ENCODE measurements around the gene LY6G6D. TPM values are rescaled to one million over a fixed set of nuclear protein-coding genes. Genes with fewer than 3 reads are reported as not detected.

The LY6G6D gene
- total and polyA plus RNA-seq, 7 experiments from 2014 or later: not detected

DNA sequence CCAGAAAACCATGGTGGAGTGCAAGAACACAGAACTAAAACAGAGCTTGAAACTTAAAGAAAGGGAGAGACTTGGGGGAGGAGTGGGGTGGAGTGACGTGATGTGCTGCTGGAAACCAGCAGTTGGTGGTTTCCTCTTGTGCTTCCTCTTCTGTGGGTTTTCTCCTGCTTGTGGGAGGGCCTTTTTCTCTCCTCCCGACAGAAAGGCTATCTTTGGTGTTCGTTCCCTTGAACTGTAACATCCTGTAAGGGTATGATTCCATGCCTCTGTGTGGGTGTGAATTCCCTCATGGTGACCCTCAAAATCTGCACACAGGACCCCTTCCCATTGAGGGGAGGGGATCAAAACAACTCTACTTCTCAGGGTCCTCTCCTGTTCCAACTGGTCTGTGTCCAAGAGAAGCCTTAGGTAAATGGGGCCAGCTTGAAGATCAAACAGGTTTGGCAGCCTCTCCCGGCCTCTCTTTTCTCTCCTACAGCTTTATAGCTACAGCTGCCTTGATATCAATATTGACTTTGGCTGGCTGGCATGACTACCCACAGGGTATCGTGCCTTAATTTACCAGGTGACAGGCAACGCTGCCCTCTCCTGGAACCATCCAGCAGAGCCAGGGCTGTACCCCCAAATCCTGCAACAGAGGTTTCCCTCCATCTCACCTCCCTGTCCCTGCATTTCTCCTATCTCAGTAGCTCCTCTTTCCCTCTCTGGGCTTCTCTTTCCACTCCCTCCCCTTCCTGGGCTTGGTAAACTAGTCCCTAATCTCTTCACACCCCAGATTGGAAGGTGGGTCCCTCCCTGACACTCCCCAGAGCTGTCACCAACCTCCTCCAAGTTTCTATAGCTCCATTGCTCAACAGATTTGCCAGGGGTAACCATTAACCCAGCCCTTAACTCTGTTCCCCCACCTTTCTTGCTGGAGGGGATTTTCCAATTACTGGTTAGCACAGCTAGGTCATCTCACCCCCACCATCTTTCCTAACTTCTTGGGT lies 23.1 kb downstream of the LY6G6D start:
- Histone ChIP-seq H3K27ac (ENCODE audit: low read depth, low read length) (peak overlapping the region; percentile 83), H3K9me3 (ENCODE audit: control insufficient read depth in 2 of 3, low read length in 3 of 3) (no peaks in the 10 kb centered on the region), H3K4me1 (ENCODE audit: control insufficient read depth in 2 of 2, insufficient read depth in 2 of 2, low read length in 2 of 2) (peaks cover 41 to 45% of the 10 kb centered on the region in 2 donors), H3K36me3 (ENCODE audit: control insufficient read depth in 2 of 3, insufficient read depth in 3 of 3, low read length in 3 of 3) (peaks cover 0 to 9% (median 0%) of the 10 kb centered on the region in 3 experiments), H3K4me3 (ENCODE audit: low read length) (peak overlapping the region; percentile 38), H3K27me3 (ENCODE audit: control insufficient read depth in 2 of 2, insufficient read depth in 2 of 2, low read length in 2 of 2) (no peaks in the 10 kb centered on the region)
- Mint-ChIP-seq H3K36me3 (peaks cover 0 to 41% (median 2%) of the 10 kb centered on the region in 5 donors), H3K9me3 (peaks cover 0 to 5% (median 0%) of the 10 kb centered on the region in 11 donors), H3K27me3 (no peaks in the 10 kb centered on the region), H3K4me3 (peak overlapping the region; percentile 86 to 100 (median 96)), H3K4me1 (peaks cover 41 to 84% (median 68%) of the 10 kb centered on the region in 7 donors), H3K27ac (peak overlapping the region; percentile 74 to 94 (median 90))
- intact Hi-C loops (cut with micrococcal nuclease): loop anchor here (1.0 to 10.0 kb wide), 22 partner anchors 8 to 1467 kb away; partner anchors contain the start of genes HSPA1B (in 2 of the 2), VARS1 (in 2 of the 2), AGPAT1 (in 1 of the 2) and ATP6V1G2 (in 1 of the 2)
- DNase-seq (peak in 8 of 9 donors; percentile 56 to 83 (median 78)), ATAC-seq (peak; percentile 62)
- CTCF ChIA-PET: interaction anchor here (0.6 to 4.3 kb wide), 13 partner anchors 9 to 342 kb away, joined by 3 to 30 read pairs (median 4); partner anchors contain the start of genes DDAH2, HSPA1A, HSPA1L and LSM2
- POLR2A ChIA-PET: interaction anchor here (0.6 to 4.6 kb wide), 25 partner anchors 9 to 234 kb away, joined by 3 to 28 read pairs (median 4); partner anchors contain the start of genes ABHD16A, BAG6, DDAH2 and HSPA1A

DNA sequence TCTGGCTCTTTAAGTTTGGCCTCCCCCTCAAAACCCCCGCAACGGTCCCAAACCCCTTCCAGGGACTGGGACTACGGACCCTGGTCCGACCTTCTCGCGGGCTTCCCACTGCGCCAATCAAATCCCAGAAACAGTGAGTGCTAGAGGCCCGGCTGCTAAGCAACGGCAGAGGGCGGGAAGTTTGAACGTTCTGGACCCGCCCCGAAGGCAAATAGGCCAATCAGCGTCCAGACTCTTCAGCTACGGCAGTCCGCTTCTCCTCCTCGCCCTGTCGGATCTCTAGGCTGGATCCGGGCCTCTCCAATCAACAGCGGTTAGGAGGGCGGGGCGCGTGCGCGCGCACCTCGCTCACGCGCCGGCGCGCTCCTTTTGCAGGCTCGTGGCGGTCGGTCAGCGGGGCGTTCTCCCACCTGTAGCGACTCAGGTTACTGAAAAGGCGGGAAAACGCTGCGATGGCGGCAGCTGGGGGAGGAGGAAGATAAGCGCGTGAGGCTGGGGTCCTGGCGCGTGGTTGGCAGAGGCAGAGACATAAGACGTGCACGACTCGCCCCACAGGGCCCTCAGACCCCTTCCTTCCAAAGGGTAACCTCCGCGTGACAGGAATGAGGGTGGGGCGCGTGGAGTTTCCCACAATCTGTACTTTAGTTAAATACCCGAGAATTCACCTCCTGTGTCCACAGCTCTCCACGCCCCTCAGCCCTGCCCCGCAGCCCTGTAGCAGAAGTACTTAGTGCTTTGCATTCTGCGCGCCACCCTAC lies 24.7 kb downstream of the LY6G6D start, which contains the start of gene MSH5:
Gene MSH5 (plus strand): TSS at position 367 of the 758 bp plus-strand sequence. CDS start 462 bp downstream, outside the sequence.
- Histone ChIP-seq H3K36me3 (ENCODE audit: control insufficient read depth in 2 of 3, insufficient read depth in 3 of 3, low read length in 3 of 3) (no peaks in the 10 kb centered on the region), H3K9me3 (ENCODE audit: control insufficient read depth in 2 of 3, low read length in 3 of 3) (no peaks in the 10 kb centered on the region), H3K27me3 (ENCODE audit: control insufficient read depth in 2 of 2, insufficient read depth in 2 of 2, low read length in 2 of 2) (no peaks in the 10 kb centered on the region), H3K4me1 (ENCODE audit: control insufficient read depth in 2 of 2, insufficient read depth in 2 of 2, low read length in 2 of 2) (peaks cover 32 to 33% of the 10 kb centered on the region in 2 donors), H3K27ac (ENCODE audit: low read depth, low read length) (peak within 1 kb of the TSS; percentile 69), H3K4me3 (ENCODE audit: low read length) (peak within 1 kb of the TSS; percentile 68)
- no peaks in the 10 kb centered on the region for H3K27me3 Mint-ChIP-seq
- CTCF ChIA-PET: interaction anchor here (0.9 to 4.3 kb wide), 5 partner anchors 11 to 56 kb away, joined by 3 to 30 read pairs (median 5); partner anchors contain the start of genes DDAH2 and VARS1
- H3K4me3 Mint-ChIP-seq: peak within 1 kb of the TSS; percentile 86 to 100 (median 98)
- DNase-seq (peak; percentile 82 to 97 (median 92)), ATAC-seq (peak; percentile 93)
- H3K27ac Mint-ChIP-seq: peak within 1 kb of the TSS; percentile 83 to 94 (median 90)
- peaks cover 0 to 26% (median 0%) of the 10 kb centered on the region in 5 donors for H3K36me3 Mint-ChIP-seq
- intact Hi-C loops (cut with micrococcal nuclease): loop anchor here (1.0 to 10.0 kb wide), 18 partner anchors 37 to 1465 kb away; partner anchors contain the start of genes ABHD16A (in 2 of the 2), HSPA1B (in 2 of the 2), AGPAT1 (in 1 of the 2) and ATP6V1G2 (in 1 of the 2)
- peaks cover 41 to 69% (median 61%) of the 10 kb centered on the region in 7 donors for H3K4me1 Mint-ChIP-seq
- H3K9me3 Mint-ChIP-seq: peaks cover 0 to 5% (median 0%) of the 10 kb centered on the region in 11 donors
- POLR2A ChIA-PET: interaction anchor here (0.6 to 4.6 kb wide), 13 partner anchors 9 to 413 kb away, joined by 3 to 28 read pairs (median 3); partner anchors contain the start of genes BAG6, LSM2 and VARS1

DNA sequence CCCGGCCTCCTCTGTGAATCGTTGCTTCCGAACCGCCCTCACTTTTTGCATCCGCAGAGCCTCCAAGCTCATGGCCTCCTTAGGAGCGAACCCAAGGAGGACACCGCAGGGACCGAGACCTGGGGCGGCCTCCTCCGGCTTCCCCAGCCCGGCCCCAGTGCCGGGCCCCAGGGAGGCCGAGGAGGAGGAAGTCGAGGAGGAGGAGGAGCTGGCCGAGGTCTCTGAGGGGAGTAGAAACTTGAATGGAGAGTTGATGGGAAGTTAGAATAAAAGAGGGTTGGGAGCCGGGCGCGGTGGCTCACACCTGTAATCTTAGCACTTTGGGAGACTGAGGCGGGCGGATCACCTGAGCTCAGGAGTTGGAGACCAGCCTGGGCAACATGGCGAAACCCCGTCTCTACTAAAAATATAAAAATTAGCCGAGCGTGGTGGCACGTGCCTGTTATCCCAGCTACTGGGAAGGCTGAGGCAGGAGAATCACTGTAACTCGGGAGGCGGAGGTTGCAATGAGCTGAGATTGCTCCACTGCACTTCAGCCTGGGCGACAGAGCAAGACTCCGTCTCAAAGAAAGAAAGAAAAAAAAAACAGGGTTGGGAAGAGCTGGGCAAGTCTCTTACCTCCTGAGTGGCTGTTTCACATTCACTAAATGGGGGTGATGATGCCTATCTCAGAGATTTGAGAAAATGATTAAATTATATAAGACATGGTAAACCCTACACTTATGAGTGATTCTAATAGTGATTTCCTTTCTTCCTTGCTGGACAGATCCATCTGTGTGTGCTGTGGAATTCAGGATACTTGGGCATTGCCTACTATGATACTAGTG lies 25.5 kb downstream of the LY6G6D start:
- Mint-ChIP-seq H3K4me1 (peaks cover 41 to 64% (median 53%) of the 10 kb centered on the region in 7 donors), H3K27ac (peak overlapping the region in 7 of 9 donors; percentile 78 to 93 (median 89)), H3K9me3 (peaks cover 0 to 3% (median 0%) of the 10 kb centered on the region in 11 donors), H3K27me3 (no peaks in the 10 kb centered on the region), H3K4me3 (peak overlapping the region; percentile 86 to 100 (median 96)), H3K36me3 (peaks cover 0 to 25% (median 0%) of the 10 kb centered on the region in 5 donors)
- Histone ChIP-seq H3K4me3 (ENCODE audit: low read length) (peak overlapping the region; percentile 68), H3K27ac (ENCODE audit: low read depth, low read length) (peak overlapping the region; percentile 69), H3K27me3 (ENCODE audit: control insufficient read depth in 2 of 2, insufficient read depth in 2 of 2, low read length in 2 of 2) (no peaks in the 10 kb centered on the region), H3K4me1 (ENCODE audit: control insufficient read depth in 2 of 2, insufficient read depth in 2 of 2, low read length in 2 of 2) (peaks cover 29 to 33% of the 10 kb centered on the region in 2 donors), H3K36me3 (ENCODE audit: control insufficient read depth in 2 of 3, insufficient read depth in 3 of 3, low read length in 3 of 3) (no peaks in the 10 kb centered on the region), H3K9me3 (ENCODE audit: control insufficient read depth in 2 of 3, low read length in 3 of 3) (no peaks in the 10 kb centered on the region)
- DNase-seq: peak in 1 of 9 donors; percentile 62
- CTCF ChIA-PET: interaction anchor here (0.9 to 4.3 kb wide), 3 partner anchors 11 to 51 kb away, joined by 3 to 30 read pairs (median 5); partner anchors contain the start of gene DDAH2
- ATAC-seq: peak; percentile 1
- POLR2A ChIA-PET: interaction anchor here (0.6 to 4.6 kb wide), 8 partner anchors 10 to 412 kb away, joined by 3 to 28 read pairs (median 4); partner anchors contain the start of genes BAG6, HSPA1B and LSM2
- intact Hi-C loops (cut with micrococcal nuclease): no loop called here

DNA sequence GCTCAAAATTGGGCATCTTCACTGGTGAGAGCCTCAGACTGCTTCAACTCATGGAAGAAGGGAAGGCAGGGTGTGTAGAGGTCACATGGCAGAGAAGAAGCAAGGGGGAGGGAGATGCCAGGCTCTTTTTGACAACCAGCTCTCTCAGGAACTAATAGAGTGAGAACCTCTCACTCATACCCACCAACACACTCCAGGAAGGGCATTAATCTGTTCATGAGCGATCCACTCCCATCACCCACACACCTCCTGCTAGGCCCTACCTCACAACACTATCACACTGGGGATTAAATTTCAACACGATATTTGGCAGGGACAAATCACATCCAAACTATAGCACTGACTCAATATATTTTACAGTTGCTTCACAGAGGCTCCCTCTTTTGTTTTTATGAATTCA lies 26.7 kb downstream of the LY6G6D start:
- peaks cover 31 to 59% (median 42%) of the 10 kb centered on the region in 7 donors for H3K4me1 Mint-ChIP-seq
- peaks cover 0 to 18% (median 0%) of the 10 kb centered on the region in 5 donors for H3K36me3 Mint-ChIP-seq
- no peaks in the 10 kb centered on the region for H3K27me3 Mint-ChIP-seq
- H3K27ac Mint-ChIP-seq: peak overlapping the region in 1 of 9 donors; percentile 29
- ATAC-seq (no peak), DNase-seq (no peak)
- Histone ChIP-seq H3K36me3 (ENCODE audit: control insufficient read depth in 2 of 3, insufficient read depth in 3 of 3, low read length in 3 of 3) (no peaks in the 10 kb centered on the region), H3K9me3 (ENCODE audit: control insufficient read depth in 2 of 3, low read length in 3 of 3) (no peaks in the 10 kb centered on the region), H3K27me3 (ENCODE audit: control insufficient read depth in 2 of 2, insufficient read depth in 2 of 2, low read length in 2 of 2) (no peaks in the 10 kb centered on the region), H3K27ac (ENCODE audit: low read depth, low read length) (no peak overlapping the region), H3K4me1 (ENCODE audit: control insufficient read depth in 2 of 2, insufficient read depth in 2 of 2, low read length in 2 of 2) (peaks cover 25 to 28% of the 10 kb centered on the region in 2 donors), H3K4me3 (ENCODE audit: low read length) (no peak overlapping the region)
- intact Hi-C loops (cut with micrococcal nuclease): loop anchor here in 1 of 2 donors (1.0 kb wide), 1 partner anchor 28 kb away; no protein-coding TSS in a partner anchor
- peaks cover 0 to 5% (median 0%) of the 10 kb centered on the region in 11 donors for H3K9me3 Mint-ChIP-seq
- POLR2A ChIA-PET: interaction anchor here (0.5 to 1.0 kb wide), 3 partner anchors 74 to 1985 kb away, joined by 3 to 5 read pairs (median 4); partner anchors contain the start of gene HSPA1A
- peak overlapping the region in 7 of 10 donors; percentile 10 to 55 (median 39) for H3K4me3 Mint-ChIP-seq
- CTCF ChIA-PET: interaction anchor here (0.7 kb wide), 3 partner anchors 117 to 307 kb away, joined by 3 read pairs; no protein-coding TSS in a partner anchor

DNA sequence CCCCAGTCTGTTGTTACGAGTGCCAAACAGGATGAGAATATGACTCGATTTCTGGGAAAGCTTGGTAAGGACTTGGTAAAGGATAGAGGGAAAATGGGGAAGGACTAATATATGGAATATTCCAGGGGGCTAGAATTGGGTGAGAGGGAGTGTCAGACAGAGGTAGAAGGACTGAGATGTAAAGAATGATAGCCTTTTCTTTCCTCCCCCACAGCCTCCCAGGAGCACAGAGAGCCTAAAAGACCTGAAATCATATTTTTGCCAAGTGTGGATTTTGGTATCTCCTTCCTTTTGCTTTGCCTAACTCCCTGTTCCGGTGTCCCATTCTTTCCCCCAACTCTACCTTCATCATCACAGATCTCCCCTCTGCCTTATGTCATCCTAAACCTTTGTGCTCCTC lies 27.7 kb downstream of the LY6G6D start:
- DNase-seq (no peak), ATAC-seq (no peak)
- intact Hi-C loops (cut with micrococcal nuclease): loop anchor here in 1 of 2 donors (1.0 kb wide), 1 partner anchor 27 kb away; no protein-coding TSS in a partner anchor
- ChIA-PET POLR2A (no interaction called here), CTCF (interaction anchor here (1.1 kb wide), 1 partner anchor 193 kb away, joined by 3 read pairs; no protein-coding TSS in a partner anchor)
- no peaks in the 10 kb centered on the region for H3K9me3 ChIP-seq (ENCODE audit: control insufficient read depth in 2 of 3, low read length in 3 of 3)
- Mint-ChIP-seq H3K4me1 (peaks cover 21 to 52% (median 31%) of the 10 kb centered on the region in 7 donors), H3K27ac (peak overlapping the region in 1 of 9 donors; percentile 46), H3K27me3 (no peaks in the 10 kb centered on the region), H3K36me3 (peaks cover 0 to 23% (median 0%) of the 10 kb centered on the region in 5 donors), H3K4me3 (peak overlapping the region in 1 of 10 donors; percentile 18), H3K9me3 (peaks cover 0 to 5% (median 0%) of the 10 kb centered on the region in 11 donors)
- no peak overlapping the region for H3K27ac ChIP-seq (ENCODE audit: low read depth, low read length)
- H3K27me3 ChIP-seq (ENCODE audit: control insufficient read depth in 2 of 2, insufficient read depth in 2 of 2, low read length in 2 of 2): no peaks in the 10 kb centered on the region
- H3K4me1 ChIP-seq (ENCODE audit: control insufficient read depth in 2 of 2, insufficient read depth in 2 of 2, low read length in 2 of 2): peaks cover 16 to 17% of the 10 kb centered on the region in 2 donors
- H3K36me3 ChIP-seq (ENCODE audit: control insufficient read depth in 2 of 3, insufficient read depth in 3 of 3, low read length in 3 of 3): no peaks in the 10 kb centered on the region
- H3K4me3 ChIP-seq (ENCODE audit: low read length): no peak overlapping the region

Measured in naive thymus-derived CD4-positive, alpha-beta T cell (primary cell).